Endothelial cell of umbilical vein (primary cell): ENCODE measurements around the gene MRPS26.

Source experiments
- CTCF ChIP-seq, 2 donors: IDR thresholded peaks; 1 replicate in 1 of 2; 2 replicates in 1 of 2; pipeline ENCODE4 v1.5.1; 2011; ENCODE audit warnings: low read length in 2 of 2, mild to moderate bottlenecking in 2 of 2, moderate library complexity in 2 of 2, control low read depth in 1 of 2, inconsistent platforms in 1 of 2, low read depth in 1 of 2; ENCODE audit not compliant: insufficient read depth in 1 of 2; ENCODE audit errors: extremely low read depth in 1 of 2
- EZH2 ChIP-seq: IDR thresholded peaks from 2 replicates; pipeline ENCODE4 v1.6.1; 2012; ENCODE audit warnings: borderline replicate concordance, low read depth, mild to moderate bottlenecking, moderate library complexity, low read length, inconsistent platforms; ENCODE audit not compliant: severe bottlenecking
- MYC ChIP-seq: IDR thresholded peaks from one replicate; pipeline ENCODE4 v1.6.1; 2011; ENCODE audit warnings: mild to moderate bottlenecking, low read depth, low read length
- POLR2AphosphoS5 ChIP-seq: IDR thresholded peaks from 2 replicates; pipeline ENCODE4 v1.6.1; 2012; ENCODE audit warnings: low read depth, mild to moderate bottlenecking, control low read depth, low read length, moderate library complexity; ENCODE audit not compliant: insufficient read depth

GRCh38 chr20:3093861-3094361 is 48.1 kb downstream of the MRPS26 start:
- TF ChIP-seq CTCF (IDR thresholded peaks at IDR 0.05; ENCODE audit: extremely low read depth in 1 of 2, insufficient read depth in 1 of 2, low read depth in 1 of 2, low read length in 2 of 2) (no peak), POLR2AphosphoS5 (no peak), EZH2 (no peak), MYC (no peak)
